Gastroesophageal sphincter (tissue), 3 donors: ENCODE measurements around the gene TGFBR3L.

Source experiments
- EP300 ChIP-seq: sonication (generic); formaldehyde crosslinking; IDR thresholded peaks from one replicate; pipeline ENCODE4 v1.6.1; 2017; ENCODE audit warnings: antibody characterized with exemption, mild to moderate bottlenecking
- POLR2A ChIP-seq, 2 donors: fragments of 450-650 bp; IDR thresholded peaks; one replicate each; pipeline ENCODE4 v1.6.1; 2017; ENCODE audit warnings: antibody characterized with exemption in 2 of 2, mild to moderate bottlenecking in 2 of 2, moderate library complexity in 1 of 2
- POLR2AphosphoS5 ChIP-seq: sonication (generic); formaldehyde crosslinking; IDR thresholded peaks from one replicate; pipeline ENCODE4 v1.6.1; 2017; ENCODE audit warnings: antibody characterized with exemption
- TF ChIP-seq, protein P1 (sequence below), 4 experiments: fragments of 200-600 bp in 2 of 4; fragments of 450-650 bp in 2 of 4; sonication (generic) in 1 of 4; IDR thresholded peaks; one replicate each; pipeline ENCODE4 v1.5.1; 2017 to 2019; ENCODE audit warnings: antibody characterized with exemption in 4 of 4, mild to moderate bottlenecking in 2 of 4, moderate library complexity in 2 of 4

DNA sequence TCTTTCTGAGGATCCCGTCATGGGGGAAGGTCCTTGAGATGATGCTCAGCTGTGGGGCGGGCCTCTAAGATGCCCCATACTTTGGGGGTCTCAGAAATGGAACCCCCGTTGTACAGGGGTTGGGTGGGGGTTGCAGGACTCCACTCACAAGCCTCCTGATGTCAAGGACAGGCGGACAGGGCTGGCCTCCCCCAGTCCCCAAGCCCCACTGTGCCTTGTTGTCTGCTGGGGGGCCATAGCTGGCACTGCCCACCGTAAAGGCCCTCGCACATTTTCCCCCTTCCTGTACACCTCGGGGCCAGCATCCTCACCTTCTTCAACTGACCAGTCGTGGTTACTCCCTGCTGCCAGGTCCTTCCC, 8.2 kb downstream of the TGFBR3L start:
- TF ChIP-seq EP300 (no peak), POLR2AphosphoS5 (no peak), POLR2A (IDR thresholded peaks at IDR 0.05) (no peak)
- TF ChIP-seq, protein P1, sequence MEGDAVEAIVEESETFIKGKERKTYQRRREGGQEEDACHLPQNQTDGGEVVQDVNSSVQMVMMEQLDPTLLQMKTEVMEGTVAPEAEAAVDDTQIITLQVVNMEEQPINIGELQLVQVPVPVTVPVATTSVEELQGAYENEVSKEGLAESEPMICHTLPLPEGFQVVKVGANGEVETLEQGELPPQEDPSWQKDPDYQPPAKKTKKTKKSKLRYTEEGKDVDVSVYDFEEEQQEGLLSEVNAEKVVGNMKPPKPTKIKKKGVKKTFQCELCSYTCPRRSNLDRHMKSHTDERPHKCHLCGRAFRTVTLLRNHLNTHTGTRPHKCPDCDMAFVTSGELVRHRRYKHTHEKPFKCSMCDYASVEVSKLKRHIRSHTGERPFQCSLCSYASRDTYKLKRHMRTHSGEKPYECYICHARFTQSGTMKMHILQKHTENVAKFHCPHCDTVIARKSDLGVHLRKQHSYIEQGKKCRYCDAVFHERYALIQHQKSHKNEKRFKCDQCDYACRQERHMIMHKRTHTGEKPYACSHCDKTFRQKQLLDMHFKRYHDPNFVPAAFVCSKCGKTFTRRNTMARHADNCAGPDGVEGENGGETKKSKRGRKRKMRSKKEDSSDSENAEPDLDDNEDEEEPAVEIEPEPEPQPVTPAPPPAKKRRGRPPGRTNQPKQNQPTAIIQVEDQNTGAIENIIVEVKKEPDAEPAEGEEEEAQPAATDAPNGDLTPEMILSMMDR (IDR thresholded peaks at IDR 0.05), result no peak
